GM21576 (cell line): Measurements from ENCODE around the gene NRDE2.

ENCODE experiments used
- ATAC-seq: cut with Tn5 transposase; IDR thresholded peaks from one replicate; pipeline ENCODE4 v1.9.1; 2021; ENCODE audit warnings: mild to moderate bottlenecking, moderate library complexity; ENCODE audit not compliant: unreplicated experiment

Gene NRDE2, protein sequence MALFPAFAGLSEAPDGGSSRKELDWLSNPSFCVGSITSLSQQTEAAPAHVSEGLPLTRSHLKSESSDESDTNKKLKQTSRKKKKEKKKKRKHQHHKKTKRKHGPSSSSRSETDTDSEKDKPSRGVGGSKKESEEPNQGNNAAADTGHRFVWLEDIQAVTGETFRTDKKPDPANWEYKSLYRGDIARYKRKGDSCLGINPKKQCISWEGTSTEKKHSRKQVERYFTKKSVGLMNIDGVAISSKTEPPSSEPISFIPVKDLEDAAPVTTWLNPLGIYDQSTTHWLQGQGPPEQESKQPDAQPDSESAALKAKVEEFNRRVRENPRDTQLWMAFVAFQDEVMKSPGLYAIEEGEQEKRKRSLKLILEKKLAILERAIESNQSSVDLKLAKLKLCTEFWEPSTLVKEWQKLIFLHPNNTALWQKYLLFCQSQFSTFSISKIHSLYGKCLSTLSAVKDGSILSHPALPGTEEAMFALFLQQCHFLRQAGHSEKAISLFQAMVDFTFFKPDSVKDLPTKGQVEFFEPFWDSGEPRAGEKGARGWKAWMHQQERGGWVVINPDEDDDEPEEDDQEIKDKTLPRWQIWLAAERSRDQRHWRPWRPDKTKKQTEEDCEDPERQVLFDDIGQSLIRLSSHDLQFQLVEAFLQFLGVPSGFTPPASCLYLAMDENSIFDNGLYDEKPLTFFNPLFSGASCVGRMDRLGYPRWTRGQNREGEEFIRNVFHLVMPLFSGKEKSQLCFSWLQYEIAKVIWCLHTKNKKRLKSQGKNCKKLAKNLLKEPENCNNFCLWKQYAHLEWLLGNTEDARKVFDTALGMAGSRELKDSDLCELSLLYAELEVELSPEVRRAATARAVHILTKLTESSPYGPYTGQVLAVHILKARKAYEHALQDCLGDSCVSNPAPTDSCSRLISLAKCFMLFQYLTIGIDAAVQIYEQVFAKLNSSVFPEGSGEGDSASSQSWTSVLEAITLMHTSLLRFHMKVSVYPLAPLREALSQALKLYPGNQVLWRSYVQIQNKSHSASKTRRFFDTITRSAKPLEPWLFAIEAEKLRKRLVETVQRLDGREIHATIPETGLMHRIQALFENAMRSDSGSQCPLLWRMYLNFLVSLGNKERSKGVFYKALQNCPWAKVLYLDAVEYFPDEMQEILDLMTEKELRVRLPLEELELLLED

DNA sequence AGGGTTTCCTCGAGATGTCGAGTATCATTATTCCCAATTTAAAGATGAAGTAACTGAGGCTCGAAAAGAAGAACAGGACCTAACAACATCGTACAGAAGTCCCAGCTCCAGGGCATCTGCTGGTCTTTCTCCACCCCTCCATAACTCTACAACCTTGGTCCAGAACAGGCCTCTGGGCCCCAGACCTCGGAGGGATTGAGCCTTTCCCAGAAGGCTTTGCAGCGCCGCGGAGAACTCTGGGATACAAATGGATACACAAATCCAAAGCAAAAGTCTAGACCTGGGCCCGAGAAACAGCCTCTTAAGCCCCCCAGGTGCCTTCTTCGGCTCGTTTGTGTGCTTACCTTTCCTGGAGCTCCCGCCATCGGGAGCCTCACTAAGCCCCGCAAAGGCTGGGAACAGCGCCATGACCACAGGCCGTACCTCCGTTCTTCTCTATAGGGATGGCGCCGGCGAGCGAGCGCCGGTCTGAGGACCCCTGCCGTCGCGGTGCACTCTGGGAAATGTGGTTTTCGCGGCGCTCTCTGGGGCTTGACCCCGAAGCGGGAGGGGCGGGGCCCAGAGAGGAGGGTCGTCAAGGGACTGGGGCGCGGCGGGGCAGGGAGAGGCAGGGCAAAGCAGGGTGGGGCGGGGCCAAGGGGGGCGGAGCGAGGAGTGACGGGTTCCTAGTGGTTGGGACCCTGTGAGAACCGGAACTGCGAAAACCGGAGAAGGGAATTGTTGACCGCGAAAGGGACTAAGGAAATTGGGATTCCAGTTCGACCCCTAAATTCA is at the start of gene NRDE2:
TSS of gene NRDE2 (minus strand) at position 445 of the 774 bp plus-strand sequence. CDS start at position 408, 37 bp downstream.
- ATAC-seq, result peak; percentile 92

DNA sequence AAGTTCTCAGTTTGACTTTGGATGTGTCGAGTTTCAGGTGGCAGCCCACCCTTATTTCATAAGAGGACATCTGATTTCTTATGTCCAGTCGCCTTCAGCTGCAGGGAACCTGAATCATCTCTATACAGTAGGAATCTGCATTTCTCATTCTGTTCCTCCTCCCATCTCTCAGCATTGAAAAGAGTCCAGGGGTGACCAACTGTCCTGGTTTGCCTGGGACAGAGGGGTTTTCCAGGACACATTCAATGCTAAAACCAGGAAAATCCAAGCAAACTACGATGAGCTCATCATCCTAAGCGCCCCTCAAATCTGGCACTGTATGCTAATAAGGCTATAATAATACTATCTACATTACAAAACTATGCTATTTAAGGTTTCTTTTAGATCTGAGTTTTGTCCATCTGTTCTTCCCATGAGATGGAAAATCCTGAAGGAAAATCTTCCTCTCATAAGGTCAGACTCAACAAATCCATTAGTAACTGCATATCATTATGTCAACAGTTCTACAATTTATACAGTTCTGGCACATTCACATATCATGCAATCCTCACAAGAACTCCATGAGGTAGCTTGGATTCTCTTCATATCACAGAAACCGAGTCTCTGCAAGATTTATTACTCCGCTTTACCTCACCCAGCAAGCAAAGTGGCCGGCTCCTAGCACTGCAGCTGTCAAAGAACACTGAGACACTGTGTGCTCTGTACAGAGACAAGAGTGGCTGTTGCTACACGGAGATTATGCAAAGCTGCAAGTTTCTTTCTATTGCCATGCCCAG is 49.5 kb upstream of the NRDE2 start:
- no peak for ATAC-seq

DNA sequence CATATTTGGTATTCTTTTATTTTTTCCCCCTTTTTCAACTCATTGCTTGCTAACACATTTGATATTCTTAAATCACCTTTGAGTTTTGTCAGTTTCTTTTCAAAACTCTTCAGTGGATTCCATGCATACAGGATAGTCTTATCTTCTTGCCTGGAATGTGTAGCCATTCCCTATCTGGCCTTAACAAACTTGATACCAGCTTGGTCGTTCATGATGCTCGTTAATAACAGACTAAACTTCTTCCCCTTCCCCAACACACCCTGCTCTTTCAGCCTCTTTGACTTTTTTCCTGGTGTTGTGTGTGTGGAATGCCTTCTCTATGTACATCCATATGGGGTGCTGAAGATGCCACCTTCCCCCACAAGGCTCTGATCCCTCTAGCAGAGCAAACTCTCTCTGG is 47.4 kb upstream of the NRDE2 start:
- ATAC-seq, result no peak

DNA sequence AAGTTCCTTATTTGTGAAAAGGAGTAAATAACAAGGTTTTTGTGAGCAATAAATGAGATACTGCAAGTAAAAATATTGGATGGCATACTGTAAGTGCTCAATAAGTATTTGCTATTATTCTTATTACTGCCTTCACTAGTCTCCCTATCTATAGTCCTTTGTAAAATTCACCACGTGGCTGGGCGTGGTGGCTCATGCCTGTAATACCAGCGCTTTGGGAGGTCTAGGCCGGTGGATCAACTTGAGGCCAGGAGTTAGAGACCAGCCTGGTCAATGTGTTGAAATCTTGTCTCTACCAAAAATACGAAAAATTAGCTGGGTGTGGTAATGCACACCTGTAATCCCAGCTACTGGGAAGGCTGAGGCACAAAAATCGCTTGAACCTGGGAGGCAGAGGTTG is 46.5 kb upstream of the NRDE2 start:
- no peak for ATAC-seq

DNA sequence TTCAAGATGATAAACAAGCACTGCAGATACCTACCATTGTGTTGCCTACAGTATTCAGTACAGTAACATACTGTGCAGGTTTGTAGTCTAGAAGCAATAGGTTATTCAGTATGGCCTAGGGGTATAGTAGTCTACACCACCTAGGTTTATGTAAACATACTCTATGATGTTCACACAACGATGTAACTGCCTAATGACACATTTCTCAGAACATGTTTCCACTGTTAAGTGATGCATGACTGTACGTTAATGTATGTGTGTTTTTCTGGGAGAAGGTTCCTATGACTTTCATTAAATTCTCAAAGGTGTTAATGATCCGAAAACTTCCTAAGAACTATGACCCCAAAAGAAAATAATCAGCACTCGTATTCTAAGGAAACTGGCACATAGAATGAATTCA is 44.2 kb upstream of the NRDE2 start:
- ATAC-seq, result no peak

DNA sequence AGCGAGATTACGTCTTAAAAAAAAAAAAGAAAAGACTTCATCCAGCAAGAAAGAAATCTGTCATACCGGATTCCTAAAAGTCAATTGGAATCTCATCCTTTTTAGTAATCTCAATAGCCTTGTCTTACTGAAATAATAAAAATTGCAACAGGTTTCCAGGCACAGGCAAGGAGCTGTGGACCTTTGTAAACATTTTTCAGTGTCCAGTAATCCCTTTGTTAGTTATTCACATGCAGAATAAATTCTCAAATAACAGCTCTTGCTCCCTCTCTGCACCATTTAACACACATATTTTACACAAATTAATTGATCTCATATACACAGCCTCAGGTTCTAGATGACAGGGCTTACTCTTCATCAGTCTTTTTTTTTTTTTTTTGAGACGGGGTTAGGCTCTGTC is 43.1 kb upstream of the NRDE2 start:
- ATAC-seq, result no peak

DNA sequence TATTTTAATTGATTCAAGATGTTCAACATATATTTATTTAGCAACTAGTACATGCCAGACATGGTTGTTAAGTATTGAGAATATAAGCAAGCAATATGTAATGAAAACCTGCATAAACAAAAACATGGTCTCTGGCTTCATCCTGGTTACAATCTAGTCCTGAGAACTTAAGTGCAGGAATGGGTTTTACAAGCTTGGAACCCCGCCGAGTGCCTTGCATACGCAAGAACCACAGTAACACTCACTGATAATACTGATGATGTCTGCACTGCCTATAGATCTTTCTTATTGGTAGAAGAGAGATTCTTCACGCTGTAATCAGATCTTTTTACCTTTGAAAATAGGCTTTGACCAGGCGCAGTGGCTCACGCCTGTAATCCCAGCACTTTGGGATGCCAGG is 42.1 kb upstream of the NRDE2 start:
- no peak for ATAC-seq

DNA sequence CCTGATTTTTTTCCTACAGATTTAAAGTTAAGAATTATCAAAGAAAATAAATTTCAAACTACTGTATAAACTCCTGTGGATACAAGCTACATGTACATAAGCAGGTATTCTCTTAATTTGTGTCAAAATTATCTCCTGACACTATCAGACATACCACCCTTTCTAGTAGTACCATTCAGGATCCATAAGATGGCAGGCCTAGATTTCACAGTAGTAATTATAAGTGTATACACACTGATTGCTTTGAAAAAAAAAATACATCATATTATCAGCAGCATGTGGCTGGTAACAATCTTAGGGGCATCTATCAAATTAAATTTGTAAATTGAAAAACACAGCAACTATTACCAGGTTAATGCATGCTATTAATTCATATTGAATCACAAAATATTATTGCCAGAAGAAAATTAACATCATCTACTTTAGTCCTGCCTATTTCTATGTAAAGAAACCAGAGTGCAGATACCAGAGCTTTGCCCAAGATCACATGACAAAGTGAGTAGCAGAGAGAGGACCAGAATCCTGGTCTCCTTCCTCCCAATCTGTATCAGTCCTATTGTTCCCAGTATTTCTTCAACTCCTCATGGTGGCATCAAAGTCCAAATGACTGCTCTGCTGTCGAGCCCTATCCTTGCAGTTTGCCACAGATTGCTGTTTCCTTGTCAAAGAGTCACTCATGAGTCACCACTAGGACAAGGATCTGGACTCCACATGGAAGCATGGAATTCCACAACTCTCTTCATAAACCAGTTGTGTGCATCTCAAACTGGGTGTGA is 37.4 kb upstream of the NRDE2 start:
- ATAC-seq, result no peak

DNA sequence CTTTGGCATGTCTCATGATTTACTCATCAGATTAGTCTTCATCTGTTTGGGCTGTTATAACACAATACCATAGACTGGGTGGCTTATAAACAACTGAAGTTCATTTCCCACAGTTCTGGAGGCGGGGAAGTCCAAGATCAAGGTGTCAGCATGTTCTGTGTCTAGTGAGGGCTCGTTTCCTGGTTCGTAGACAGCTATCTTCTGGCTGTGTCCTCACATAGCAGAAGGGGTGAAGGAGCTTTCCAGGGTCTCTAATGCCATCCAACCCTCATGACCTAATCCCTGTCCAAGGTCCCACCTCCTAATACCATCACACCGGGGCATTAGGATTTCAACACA is 30.8 kb upstream of the NRDE2 start:
- no peak for ATAC-seq

DNA sequence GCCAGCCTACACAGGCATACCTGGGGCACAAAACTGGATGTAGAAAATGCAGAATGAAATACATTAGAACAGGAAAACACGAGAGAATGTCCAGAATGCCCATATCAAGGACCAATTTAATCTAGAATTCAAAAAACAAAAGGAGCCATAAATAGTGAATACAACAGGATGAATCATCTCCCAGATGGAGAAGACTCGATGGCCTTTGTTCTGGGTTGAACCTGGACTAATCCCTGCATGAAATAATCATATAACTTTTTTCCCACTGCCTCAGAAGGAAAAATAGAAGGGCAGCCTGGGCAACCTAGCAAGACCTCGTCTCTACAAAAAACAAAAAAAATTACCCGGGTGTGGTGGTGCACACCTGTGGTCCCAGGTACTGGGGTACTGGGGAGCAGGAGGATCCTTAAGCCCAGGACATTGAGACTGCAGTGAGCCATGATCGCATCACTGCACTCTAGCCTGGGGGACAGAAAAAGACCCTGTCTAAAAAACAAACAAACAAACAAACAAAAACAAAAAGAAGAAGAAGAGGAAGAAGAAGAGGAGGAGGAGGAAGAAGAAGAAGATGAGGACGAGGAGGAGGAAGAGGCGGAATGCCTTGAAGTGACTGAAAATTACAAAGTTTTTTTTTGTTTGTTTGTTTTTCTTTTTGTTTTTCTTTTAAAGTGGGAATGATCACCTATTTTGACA is 30.3 kb upstream of the NRDE2 start:
- ATAC-seq, result no peak

DNA sequence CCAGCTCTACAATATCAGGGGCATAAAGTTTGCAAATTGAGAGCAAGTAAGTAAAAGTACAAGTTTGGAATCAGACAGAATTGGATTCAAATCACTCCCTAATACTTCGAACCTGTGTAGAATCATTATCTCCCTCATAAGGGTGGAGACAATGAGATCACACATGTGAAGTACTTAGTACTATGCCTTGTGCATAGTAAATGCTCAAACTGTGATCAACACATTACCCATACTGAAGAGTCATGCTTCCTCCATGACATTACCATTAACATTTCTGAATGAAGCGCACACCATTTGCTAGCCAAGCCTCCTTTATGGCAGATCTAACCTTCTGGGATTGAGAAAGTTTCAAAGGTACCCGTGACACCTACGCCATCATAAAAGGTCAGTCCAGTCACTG is 26.6 kb upstream of the NRDE2 start:
- ATAC-seq, result no peak

DNA sequence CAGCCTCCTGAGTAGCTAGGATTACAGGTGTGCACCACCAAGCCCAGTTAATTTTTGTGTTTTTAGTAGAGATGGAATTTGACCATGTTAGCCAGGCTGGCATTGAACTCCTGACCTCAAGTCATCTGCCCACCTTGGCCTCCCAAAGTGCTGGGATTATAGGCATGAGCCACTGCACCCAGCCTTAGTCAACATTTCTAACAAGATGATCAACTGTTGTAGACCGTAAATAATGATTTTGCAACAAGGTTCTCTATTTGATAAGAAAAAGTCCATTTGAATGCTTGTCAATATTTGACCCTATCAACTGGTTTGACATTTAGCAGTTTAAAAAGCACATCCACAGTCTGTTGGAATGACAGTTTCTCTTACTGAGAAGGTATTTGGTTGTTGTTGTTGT is 25.2 kb upstream of the NRDE2 start:
- ATAC-seq, result no peak

DNA sequence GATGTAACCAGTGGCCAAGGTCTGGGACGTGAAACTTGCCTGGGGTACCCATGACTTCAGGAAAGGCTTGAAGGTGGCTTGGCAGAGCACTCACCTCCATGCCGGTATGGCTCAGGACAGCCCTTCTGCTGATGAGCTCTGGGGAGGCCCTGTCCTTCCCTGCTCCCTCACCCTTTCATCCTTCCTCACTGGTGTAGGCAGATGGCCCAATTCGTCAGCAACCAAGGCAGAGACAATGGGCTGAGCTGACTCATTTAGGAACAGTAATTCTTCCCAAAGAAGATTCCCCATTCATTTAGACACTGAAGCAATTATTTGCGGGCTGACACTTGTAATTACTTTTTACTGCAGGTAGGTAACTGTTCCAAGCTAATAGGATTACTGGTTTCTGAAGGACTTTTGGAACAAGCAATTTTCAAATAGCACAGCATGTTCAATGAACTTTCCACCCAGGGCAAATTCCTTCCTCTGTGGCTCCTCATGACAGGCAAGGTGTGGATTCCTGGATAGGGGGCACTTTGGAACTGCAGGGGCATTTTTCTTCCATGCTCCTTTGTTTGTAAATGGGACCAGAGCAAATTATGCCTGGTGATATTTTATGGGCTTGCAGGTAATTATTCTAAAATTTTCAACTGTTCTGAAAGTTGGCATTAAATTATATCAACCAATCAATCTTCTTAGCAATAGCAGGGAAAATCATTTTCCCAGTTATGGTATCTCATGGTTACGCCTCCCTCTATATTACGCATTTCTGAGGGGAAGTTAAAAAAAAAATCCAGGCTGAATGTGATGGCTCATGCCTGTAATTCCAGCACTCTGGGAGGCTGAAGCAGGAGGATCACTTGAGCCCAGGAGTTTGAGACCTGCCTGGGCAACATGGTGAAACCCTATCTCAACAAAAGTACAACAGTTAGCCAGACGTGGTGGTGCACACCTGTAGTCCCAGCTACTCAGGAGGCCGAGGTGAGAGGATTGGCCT is 24.1 kb upstream of the NRDE2 start:
- ATAC-seq, result no peak

DNA sequence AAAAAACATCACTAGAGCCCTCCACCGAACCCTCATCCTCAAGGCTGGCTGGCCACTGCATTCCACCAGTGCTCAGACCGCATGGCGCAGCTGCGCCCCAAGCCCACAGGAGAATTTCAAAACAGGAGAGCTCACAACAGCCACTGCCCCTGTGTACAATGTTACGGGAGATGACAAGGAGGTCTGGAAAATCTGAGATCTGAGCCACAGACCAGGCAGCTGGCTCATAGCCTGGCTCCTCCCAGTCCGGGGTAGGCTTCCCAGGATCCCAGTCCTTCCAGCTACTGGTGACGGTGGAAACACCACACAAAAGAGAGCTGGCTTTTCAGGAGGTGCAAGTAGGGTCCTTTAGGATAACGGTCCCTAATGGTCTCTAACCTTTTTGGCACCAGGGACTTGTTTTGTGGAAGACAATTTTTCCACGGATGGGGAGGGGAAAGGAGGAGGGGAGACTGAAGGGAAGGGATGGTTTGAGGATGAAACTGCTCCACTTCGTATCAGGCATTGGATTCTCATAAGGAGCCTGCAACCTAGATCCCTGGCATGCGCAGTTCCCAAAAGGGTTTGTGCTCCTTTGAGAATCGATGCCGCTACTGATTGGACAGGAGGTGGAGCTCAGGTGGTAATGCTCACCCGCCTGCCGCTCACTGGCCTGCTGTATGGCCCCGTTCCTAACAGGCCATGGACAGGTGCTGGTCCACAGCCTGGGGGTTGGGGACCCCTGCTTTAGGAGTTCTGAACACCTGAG is 23.0 kb upstream of the NRDE2 start:
- ATAC-seq, result no peak

DNA sequence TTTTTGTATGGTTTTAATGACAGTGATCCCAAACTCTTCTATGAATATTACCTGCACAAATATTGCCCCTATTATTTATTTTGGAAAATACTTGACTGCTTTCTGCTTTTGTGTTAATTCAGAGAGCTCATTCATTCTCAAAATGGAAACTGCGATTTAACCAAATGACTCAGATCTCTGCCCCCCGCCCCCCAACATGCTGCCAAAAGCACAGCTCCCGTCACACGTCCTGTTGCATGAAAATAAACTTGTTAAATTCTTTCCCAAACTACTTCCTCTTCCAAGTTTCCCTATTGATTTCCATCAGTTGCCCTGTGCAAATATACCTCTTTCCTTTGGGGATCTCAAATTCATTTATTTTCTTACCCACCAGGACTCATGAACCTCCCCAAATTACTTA is 18.0 kb upstream of the NRDE2 start:
- ATAC-seq, result no peak

DNA sequence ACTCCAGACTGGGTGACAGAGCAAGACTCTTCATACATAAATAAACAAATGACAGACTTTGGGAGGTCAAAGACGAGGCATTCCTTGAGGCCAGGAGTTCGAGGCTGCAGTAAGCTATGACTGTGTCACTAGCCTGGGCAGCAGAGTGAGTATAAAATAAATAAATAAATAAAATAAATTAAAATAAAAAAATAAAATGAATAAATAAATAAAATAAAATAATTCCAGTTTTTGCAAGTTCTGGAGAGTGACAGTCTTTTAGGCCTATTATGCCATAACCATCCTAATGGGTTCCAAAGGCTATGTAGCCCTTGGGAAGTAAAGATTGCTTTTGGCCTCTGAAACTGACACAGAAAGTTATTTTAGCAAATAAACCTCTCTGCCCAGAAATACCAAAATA is 16.5 kb upstream of the NRDE2 start:
- ATAC-seq, result no peak

DNA sequence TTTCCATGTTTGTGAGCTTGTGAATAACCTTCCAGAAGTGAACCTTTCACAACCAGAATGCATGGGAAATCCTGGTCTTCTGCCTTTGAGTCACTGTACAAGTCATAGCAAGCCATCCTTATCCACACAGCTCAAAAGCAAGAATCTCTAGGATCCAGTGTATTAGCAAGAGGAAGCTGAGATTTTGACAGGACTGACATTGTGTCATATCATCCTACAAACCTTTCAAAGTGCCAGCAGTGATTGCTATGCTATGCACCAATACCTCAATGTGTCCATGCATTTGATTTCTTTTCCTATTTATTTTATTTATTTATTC is 13.5 kb upstream of the NRDE2 start:
- no peak for ATAC-seq
